NCI-H146 treated with DMSO at 0.1 percent for 48 hours (cell line): ENCODE data around the gene TCF7L1.

ENCODE experiments used
- DNase-seq: peaks from one replicate; lab custom pipeline; 2025; ENCODE audit not compliant: unreplicated experiment; lab: John Stamatoyannopoulos, UW

TCF7L1 gene

GRCh38 chr2:85248773-85249509, 115.7 kb downstream of the TCF7L1 start:
- DNase-seq = peak; percentile 9

GRCh38 chr2:85250045-85250444, 116.9 kb downstream of the TCF7L1 start:
- no peak for DNase-seq

DNA sequence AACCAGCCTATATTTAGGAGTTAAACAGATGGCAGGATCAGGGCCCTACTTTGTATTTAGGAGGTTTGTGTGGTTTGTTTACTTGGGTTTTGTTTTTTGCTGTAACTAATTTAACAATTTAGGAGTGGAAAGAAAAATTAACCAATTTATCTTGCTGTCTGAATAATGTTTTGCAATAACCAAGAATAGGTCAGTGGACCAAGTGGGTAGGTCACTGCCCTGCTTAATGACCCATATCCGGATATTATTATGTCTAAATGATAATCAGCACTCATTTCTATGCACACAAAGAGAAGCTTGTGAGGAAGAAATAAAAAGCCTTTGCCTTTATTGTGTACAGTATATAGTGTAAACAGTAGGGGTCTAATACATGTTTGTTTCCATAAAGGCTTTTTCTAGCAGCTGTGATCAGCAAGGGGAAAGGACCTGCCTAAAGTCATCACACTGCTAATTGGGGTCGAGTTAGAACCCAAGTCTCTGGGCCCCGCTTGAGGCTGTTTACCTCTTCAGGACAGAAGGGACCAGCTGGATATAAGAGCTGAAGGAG, 118.0 kb downstream of the TCF7L1 start:
- peak; percentile 97 for DNase-seq

DNA sequence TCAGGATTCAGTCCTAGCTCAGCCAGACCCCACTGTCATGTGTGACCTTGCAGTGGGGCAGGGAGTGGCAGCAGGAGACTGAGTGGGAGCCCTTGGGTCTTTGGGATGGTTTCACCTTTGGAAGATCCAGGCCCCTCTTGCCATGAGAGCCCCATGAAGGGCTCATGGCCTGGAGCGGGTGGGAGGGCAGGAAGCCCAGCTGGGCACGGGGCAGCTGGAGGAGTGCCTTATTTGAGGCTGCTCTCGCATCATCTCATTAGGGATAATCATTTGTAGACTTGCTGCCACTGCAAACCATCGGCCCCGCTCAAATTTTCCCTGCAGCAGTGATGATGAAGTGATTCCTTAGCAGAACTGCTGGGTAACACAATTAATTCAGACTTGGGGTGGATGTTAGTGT, 120.7 kb downstream of the TCF7L1 start:
- DNase-seq = no peak

DNA sequence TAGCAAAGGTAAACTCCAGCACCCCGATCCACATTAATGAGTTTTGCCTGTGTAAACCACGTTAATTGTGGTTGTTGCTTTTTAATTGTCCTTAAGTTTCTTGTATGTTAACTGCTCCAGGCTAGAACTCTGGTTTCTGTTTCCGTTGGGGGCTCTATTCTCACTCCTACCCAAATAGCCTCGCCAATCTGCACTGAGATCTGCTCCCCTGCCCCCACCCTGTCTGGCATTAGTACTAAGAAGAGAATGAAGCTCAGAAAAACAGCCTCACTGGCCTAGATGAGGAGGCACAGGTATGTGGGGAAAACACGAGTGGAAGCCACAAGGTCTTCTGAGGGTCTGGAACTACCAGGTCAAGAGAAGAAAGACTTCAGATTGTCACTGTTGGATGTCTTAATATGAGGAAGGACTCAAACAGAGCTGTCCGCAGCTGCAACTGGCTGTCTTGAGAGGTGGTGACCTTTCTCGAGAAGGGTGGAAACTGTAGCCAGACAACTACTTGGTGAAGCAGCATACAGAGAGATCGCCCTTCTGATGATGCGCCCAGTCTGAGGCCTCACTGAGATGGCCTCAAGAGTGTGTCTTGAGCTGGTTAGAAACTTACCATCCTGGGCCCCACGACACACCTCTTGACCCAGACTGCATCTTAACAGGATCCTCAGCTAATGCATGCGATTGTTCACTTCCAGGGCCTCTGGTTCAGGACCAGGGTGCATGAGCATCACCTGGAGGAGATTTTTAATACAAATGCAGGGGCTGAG, 121.5 kb downstream of the TCF7L1 start:
- DNase-seq = no peak

- no peak for DNase-seq
Measured at GRCh38 chr2:85255456-85255812, 122.2 kb downstream of the TCF7L1 start.

- DNase-seq = no peak
Measured at GRCh38 chr2:85255813-85256594, 122.8 kb downstream of the TCF7L1 start.

DNA sequence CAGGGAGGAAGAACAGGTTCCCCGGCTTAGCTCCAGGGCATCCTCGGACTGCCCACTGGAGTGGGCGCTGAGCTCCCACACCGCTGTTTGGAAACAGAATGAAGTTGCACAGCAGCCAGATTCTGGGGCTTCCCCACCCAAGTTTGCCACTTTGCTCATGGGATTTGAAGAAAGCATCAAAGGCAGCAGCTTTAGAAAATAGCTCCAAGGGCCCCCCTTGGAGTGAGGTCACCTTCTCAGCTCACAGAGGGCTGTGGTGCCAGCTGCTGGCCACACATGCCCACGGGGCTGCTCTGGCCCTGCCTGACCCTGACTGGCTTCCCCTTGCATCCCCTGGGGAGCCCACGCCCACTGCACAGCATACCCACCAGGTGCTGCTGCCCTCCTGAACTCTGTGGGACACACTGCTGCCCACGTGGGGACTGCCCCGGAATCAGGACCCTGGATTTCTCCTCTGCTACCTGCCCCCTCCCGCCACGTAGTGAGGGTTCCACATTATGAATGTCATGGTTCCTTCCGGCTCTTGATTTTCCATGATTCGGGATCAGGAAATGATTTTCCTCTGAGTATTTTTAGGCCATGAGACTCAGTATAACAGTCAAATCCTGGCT, 124.3 kb downstream of the TCF7L1 start:
- no peak for DNase-seq

DNA sequence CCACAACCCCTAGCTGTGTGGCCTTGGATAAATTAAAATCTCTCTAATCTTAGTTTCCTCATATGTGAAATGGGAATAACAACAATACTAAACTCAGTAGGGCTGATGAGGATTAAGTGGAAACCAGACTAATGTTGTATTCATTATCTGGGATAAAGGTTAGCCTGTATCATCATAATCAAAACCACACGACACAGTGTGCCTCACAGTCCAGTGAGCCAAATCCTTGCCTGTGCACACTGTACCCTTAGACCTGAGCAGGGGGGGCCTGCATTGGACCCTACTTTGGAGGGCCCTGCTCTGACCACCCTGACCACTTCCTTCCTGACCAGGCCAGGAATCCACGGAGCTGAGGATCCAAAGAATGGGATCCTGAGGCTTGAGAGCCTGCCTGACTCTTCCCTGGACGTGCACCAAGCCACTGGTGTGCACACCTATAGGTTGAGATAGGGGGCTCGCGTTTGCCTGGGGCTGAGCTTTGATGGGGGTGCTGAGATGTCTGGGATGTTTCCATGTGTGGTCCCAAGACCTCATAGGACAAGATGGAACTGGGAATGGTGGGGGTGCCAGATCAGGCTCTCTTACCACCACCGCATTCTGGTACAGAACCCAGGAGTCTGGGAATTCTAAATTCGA, 124.9 kb downstream of the TCF7L1 start:
- no peak for DNase-seq

DNA sequence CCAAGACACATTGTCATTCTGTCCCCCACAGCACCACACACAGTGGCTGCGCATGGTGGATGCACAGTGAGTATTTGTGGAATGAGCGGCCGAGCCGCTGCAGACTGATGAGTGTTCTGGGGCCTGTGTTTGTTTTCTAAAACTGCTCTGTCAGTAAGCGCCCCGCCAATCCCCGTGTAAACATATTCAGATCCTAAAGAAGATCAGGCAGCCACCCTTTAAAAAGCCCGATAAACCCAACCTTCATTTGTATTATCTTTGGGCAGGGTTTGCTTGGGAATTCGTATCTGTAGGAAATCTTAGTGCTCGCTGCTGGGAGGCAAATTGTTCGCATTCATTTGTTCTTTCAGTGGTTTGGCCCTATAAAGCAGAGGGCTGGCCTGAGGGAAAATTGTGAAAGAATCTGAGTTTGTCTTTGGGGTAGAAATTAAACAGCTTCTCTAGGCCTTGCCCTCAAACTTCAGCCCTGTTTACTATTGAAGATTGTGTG, 126.0 kb downstream of the TCF7L1 start:
- no peak for DNase-seq

DNA sequence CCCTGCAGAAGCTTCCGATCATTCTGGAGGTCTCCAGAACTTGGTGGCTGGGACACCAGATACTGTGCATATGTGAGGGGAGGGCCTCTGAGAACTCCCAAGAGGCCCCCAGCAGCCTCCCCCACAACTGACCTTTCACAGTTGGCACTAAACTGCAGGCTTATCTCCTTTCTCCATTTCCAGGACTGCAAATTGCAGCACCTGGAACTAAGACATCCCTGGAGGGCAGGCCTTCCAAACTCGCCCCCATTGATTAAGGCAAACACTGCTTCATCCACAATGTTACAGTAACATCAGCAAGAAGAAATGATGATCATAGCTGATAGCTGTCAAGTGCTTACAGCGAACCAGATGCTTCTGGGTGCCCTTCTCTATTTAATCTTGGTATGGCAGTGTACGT, 126.7 kb downstream of the TCF7L1 start:
- no peak for DNase-seq

DNA sequence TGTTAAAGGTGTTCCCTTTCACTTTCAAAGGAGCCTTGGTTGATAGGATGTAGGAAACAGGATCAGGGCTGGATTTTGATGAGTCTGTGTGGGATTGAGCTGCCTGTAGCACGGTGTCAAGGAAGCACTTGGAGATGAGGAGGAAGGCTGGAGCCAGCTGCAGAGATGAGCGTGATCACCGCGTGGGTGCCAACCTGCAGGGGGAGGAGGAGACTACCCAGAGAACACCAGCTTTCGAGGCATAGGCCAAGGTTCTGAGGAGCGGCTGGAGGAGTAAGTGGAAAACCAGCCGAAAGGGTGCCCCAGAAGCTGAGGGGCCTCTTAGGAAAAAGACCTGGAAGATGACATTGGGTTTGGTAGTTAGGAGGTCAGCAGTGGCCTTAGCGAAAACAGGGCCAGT, 130.4 kb downstream of the TCF7L1 start:
- no peak for DNase-seq

DNA sequence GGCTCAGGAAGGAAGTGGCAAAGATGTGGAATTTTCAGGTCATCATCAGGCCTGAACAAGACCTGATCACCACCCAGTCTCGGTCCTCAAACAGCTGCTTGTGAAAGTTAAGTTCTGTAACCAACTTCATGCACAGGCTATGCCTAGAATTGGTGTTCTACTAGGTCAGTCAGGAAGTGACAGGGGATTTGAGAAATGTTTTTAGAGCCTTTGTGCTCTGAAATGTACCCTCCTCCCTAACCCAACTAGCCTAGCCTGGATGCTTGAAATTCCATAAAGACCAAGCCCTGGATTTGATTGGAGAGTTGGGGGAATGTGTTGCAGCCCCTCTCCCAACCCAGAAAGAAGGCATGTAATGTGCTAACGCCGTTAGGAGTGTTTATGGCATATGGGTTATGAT, 131.3 kb downstream of the TCF7L1 start:
- DNase-seq = no peak

DNA sequence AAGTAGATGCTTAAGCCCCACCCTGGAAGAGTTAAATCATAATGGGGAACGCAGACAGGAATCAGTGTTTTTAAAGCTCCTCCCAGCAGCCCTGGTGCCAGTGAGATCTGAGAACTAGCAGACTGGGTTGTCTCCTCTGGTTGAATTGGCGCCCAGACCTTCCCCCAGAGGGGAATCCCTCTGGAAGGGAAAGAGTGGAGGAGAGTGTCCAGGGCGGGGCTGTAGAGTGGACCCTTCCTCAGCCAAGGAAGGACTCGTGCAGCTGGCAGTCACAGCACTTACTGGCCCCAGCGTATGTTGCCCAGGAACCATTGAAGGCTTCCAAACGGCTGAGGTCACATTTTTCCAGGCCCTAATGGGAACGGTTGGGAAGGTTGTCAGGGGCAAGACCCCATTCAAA, 132.1 kb downstream of the TCF7L1 start:
- no peak for DNase-seq

GRCh38 chr2:85266146-85267041, 133.2 kb downstream of the TCF7L1 start:
- peak; percentile 32 for DNase-seq

GRCh38 chr2:85269959-85270358, 136.8 kb downstream of the TCF7L1 start:
- peak; percentile 6 for DNase-seq

- no peak for DNase-seq
Measured at GRCh38 chr2:85272357-85272756, 139.2 kb downstream of the TCF7L1 start.

DNA sequence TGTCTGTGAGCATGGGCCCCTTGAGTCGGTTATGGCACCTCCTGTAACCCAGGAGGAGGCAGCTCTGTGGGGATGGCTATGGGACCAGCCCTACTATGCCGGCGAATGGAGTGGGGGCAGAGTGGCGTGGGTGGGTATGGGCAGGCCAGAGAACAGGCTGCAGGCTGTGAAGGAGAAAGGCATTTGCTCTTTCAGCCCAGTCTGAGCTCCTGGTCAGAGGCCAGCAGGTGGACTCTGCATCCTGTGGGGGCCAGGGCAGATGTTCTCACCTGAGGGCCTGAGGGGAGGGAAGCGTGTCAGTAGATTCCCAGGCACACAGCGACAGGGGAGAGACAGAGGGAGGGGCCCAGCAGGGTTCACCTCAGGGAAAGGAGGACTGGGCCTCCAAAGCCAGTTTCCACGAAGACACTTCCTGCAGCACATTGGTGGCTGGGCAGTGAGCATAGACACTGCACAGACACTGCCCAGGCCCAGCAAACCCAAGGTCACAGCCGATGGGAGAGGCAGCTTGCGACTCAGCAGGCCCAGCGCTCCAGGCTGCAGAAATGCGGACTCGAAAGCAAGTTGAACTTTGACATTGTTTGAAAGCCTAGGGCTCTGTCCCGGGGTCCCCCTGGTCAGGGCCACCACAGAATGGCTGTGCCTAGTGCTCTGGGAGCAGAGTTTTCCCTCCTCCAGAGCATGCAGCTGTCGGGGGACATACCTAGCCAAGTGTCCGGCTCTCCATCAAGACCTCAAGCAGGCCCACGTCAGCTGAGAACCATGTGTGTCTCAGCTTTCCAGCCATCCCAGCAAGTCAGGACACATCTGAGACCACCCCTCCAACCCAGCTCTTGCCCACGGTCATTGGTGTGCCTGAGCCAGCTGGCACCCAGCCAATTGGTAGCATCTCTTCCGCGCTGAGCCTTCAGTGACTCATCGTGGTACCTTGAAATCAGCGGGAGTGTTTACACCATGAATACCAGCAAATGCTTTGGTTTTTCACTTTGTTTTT, 140.8 kb downstream of the TCF7L1 start:
- peak; percentile 50 for DNase-seq
